HG03439 (cell line): ENCODE data around the gene IL6R.
"Not testable (repeated sequence)": the region's sequence is repeated elsewhere in the genome, so short reads cannot be mapped to it uniquely, and the experiment has no call there.

Experiments used
- ATAC-seq: cut with Tn5 transposase; IDR thresholded peaks from one replicate; pipeline ENCODE4 v1.9.1; 2021; ENCODE audit warnings: mild to moderate bottlenecking, moderate library complexity; ENCODE audit not compliant: unreplicated experiment

IL6R gene

GRCh38 chr1:154404984-154405746 is at the start of gene IL6R:
Gene IL6R, plus strand, starts transcription at chr1:154405343. Its CDS starts 287 bp downstream, at chr1:154405630.
- no peak for ATAC-seq

DNA sequence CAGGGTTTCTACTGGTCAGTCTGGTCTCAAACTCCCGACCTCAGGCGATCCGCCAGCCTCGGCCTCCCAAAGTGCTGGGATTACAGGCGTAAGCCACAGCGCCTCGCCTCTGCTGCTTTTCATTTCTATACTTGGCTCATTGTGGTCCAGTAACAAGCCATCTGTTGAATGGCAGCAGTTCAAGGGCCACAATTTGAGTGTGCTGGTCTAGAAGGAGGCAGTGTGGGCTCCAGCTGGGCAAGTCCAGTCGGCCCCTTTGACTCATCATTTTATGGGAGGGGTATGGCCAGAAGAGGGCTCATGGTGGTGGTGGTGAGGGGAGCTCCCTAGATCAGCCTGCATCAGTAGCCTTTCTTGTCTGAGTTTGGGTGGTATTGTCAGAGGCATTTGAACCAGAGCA is 46.6 kb upstream of the IL6R start:
- no peak for ATAC-seq

DNA sequence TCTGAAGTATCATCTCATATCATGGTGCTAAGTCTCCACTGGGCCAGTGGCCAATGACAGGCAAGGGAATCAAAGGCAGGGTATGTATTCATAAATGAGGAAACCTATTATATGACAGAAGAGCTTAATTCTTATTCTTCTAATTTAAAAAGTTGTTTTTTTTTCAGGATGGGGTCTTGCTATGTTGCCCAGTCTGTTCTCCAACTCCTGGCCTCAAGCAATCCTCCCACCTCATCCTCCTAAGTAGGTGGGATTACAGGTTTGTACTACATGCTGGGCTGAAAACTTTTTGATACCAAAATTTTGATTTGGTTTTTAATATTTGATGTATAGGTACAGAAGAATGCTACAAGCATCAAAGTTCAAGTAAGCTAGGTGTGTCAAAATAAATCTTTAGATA is 44.9 kb upstream of the IL6R start:
- no peak for ATAC-seq

- ATAC-seq, result not testable (repeated sequence)
Measured at GRCh38 chr1:154360881-154361280, 44.3 kb upstream of the IL6R start.

DNA sequence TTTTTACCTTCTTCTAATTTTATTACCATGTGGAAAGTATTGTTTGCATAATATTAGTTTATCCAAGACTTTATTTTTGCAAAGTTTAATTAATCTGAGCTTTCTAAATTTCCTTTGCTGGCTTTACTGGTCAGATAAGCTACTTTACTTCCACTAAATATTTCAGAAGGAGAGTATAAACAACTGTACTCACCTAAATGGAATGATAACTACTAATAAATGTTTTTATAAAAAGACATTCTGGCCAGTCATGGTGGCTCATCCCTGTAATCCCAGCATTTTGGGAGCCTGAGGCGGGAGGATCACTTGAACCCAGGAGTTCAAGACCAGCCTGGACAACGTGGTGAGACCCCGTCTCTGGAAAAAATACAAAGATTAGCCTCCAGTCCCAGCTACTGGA is 43.8 kb upstream of the IL6R start:
- ATAC-seq, result no peak

GRCh38 chr1:154371436-154371835 is 33.7 kb upstream of the IL6R start:
- no peak for ATAC-seq

DNA sequence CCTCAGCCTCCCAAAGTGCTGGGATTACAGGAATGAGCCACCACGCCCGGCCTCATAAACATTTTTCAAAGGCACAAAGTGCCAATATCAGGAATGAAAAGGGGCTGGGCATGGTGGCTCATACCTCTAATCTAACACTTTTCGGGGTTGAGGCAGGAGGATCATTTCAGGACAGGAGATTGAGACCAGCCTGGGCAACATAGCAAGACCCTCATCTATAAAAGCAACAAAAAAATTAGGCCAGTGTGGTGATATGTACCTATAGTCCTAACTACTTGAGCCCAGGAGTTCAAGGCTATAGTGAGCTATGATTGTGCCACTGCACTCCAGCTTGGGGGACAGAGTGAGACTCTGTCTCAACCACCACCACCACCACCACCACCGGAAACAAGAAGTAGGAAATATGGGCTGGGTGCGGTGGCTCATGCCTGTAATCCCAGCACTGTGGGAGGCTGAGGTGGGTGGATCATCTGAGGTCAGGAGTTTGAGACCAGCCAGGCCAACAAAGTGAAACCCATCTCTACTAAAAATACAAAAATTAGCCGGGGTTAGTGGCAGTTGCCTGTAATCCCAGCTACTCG is 31.3 kb upstream of the IL6R start:
- ATAC-seq, result not testable (repeated sequence)

GRCh38 chr1:154379301-154379700 is 25.8 kb upstream of the IL6R start:
- no peak for ATAC-seq

- ATAC-seq, result no peak
Measured at GRCh38 chr1:154384650-154385489, 20.3 kb upstream of the IL6R start.

- no peak for ATAC-seq
Measured at GRCh38 chr1:154386643-154387352, 18.3 kb upstream of the IL6R start.

DNA sequence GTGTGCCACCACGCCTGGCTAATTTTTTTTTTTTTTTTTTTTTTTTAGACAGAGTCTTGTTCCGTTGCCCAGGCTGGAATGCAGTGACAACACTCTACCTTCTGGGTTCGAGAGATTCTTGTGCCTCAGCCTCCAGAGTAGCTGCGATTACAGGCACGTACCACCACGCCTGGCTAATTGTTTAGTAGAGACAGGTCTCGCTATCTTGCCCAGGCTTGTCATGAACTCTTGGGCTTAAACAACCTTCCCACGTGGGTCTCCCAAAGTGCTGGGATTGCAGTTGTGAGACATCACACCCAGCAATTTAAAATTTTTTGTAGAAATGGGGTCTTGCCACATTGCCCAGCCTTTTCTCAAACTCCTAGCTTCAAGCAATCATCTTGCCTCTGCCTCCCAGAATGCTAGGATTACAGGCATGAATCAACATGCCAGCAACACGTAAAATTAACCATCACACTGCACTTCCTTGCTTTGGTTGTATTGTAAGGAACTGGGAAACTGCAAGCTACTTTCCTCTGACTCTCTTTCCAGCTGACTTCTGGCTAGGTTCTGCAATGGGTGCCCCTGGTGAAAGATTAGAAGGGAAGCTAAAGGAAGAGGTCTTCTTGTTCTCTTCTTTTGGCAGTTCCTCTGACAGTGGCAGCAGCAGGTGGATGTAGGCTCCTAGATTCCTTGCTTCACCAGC is 13.9 kb upstream of the IL6R start:
- ATAC-seq, result no peak

DNA sequence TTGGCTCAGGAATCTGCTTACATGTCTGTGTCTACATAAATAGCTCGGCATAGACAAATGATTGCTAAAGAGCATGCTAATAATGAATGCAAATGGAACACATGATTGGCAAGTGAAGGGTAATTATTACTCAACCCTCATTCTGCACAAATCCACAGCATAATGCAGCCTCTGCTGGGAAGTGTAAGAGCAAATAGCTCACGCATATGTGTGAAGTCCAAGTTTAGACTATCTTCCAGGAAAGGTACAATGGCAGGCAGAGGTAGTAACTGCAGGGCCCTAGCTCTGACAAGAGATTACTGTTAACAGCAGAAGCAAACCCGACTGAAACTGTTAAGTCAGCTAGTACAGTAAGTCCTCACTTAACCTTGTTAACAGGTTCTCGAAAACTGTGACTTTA is 7.0 kb upstream of the IL6R start:
- ATAC-seq, result no peak

- ATAC-seq, result no peak
Measured at GRCh38 chr1:154398678-154399077, 6.5 kb upstream of the IL6R start.

- ATAC-seq, result no peak
Measured at GRCh38 chr1:154400381-154400801, 4.8 kb upstream of the IL6R start.

- no peak for ATAC-seq
Measured at GRCh38 chr1:154402409-154402921, 2.7 kb upstream of the IL6R start.

- no peak for ATAC-seq
Measured at GRCh38 chr1:154403261-154403943, 1.7 kb upstream of the IL6R start.

- ATAC-seq, result no peak
Measured at GRCh38 chr1:154403983-154404382, 1.2 kb upstream of the IL6R start.

DNA sequence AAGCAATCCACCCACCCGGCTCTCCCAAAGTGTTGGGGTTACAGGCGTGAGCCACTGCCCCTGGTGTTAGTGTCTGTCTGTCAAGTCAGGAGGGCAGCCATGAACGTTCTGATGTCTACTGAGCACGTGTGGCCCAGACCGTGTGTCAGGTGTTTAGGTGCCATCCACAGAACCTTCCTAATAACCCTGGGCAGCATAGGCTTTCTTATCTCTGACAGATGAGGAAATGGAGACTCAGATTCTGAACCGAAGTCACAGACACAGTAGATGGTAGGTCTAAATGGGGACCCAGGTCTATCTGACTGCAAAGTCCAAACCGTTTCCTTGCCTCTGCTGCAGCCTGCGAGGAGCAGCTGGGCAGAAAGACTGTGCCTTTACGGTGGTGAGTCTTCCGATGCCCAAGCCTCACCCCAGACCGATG is 622 bp upstream of the IL6R start:
- ATAC-seq, result no peak

GRCh38 chr1:154405747-154406571 is 816 bp downstream of the IL6R start:
- no peak for ATAC-seq
